HG03097 (cell line): Measurements from ENCODE around the gene HOXB8.
A peak's percentile ranks its signal among the peaks of the same experiment; 100 is the strongest.

Source experiments
- ATAC-seq: cut with Tn5 transposase; IDR thresholded peaks from one replicate; pipeline ENCODE4 v1.9.1; 2021; ENCODE audit not compliant: unreplicated experiment, low FRiP score

HOXB8 gene

DNA sequence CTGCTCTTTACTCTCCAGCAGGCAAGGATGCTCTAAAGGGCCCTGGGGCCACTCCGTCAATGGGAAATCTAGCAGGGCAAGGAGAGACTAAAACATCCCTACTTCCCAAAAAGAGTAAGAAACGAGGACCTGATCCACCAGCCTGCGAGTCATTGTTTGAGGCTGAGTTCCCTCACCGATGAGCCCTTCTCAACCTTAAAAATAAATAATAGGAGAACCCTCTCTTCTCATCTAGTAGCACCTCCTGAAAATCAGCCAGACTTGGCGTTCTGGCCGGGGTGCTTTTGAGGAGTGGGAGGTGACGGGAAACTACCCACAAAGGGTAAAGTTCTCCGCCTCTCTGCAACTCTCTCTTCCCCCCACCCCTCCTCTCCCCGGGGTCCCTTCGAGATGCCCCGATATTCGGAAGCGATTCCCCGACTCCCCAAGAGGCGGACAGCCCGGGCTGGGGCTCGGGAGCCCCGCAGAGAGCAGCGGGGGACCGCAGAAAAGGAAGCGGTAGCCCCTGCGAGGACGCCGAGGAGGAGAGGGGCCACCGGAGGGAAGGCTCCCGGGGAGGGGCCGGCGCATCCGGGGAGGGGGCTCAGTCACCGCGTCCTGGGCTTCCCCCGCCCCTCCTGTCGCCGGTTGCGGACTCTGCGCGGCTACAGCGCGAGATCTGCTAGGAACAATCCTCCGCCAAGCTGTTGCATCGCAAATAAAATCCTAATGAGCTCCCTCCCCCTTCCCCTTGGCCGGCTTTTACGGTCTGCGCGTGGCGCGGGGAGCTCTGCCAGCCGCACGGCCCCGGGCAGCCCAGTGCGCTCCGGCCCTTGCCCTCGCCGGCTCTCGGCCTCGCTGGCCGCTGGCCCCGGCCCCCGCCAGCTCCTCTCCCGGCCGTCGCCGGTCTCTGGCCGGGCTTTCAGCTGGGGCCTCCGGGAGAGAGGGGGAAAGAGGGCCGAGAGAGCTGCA, 9.7 kb upstream of the HOXB8 start:
- ATAC-seq: no peak

DNA sequence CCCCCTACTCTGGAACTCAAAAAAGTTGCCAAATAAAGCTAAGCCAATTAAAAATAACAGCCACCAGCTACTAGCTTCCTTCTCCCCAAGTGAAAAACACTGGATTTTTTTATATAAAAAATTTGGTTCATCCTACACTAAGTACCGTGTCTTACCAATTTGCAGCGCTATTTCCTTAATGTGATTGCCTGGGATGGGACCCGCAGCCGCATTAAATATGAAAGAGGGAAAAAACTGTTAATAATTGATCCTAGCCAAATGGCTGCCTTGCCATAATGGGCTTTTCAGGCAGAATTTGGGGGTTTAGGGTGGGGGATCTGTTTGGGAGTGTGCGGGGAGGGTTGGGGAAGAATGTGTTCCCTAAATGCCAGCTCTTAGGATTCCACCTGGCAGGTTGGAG, 9.0 kb upstream of the HOXB8 start:
- ATAC-seq: no peak

DNA sequence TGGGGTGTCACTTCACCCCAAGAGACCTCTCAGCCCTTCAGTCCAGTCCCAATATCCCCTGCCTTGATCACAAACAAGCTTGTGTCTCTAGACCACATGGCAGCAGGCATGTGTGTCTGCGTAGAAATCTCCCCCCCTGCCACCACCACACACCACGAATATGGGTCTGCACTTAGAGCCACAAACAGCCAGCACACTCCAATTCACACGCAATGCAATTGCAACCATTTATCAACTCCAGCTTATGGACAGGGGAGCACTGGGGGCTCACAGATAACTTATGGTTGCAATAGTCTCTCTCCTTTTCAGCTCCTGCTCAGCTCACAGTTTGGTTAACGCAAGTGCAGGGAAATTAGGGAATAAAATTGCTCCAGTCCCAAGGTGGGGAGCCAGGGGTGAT, 8.5 kb upstream of the HOXB8 start:
- no peak for ATAC-seq

DNA sequence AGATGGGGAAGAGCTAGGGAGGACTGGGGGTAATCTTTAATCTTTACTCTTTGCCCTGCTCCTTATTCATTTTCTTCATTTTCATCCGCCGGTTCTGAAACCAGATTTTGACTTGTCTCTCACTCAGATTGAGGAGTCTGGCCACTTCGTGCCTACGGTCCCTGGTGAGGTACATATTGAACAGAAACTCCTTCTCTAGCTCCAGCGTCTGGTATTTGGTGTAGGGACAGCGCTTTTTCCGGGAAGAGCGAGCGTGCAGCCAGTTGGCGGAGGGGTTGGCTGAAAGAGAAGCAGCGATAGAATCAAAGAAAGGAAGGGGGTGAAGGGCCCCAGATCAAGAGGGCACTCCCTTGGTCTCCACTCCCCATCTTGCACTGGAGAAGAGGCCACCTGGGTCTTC, 7.8 kb upstream of the HOXB8 start:
- no peak for ATAC-seq

DNA sequence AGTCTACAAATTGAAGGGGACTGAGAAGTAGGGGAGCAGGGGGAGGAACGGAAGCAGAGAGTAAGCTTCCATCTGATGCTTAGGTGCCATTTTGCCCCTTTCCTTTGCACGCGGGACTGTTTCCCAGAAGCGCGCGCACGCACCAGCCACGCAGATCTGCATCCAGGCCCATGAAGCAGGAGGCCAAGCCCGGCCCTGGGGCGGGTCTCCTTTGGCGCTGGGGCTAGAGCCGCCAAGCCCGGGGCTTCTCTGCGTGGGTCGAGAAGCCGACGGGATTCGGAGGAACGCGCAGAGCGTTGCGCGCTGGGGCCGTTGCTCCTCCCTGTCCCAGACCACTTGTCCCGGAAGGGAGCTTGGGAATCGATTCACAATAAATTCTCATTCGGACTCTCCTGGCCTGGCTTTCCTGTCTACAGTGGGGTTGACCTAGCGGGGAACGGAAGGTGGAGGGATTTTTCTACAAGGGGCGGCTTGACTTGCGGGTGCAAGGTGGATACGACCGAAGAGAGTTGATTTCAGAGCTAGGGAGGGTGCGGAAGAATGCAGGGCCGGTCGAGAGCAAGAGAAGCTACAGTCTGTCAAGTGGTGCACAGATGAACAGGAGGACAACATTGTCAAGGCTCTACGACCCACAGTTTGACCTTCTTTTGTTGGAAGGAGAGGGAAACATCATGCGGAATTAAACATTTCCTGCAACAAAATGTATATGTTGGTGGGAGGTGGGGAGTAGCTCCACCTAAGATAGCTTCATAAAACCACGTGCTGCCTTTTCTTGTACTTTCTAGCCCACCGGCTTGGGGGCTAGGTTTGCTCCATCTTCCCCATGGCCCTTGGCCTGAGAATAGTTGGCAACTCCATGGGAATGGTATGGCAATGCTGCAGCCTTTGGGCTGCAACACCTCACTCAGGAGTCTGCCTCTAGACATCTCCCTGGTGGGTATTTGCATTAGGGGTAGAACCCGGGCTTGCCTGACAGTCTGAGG, 6.6 kb upstream of the HOXB8 start:
- no peak for ATAC-seq

DNA sequence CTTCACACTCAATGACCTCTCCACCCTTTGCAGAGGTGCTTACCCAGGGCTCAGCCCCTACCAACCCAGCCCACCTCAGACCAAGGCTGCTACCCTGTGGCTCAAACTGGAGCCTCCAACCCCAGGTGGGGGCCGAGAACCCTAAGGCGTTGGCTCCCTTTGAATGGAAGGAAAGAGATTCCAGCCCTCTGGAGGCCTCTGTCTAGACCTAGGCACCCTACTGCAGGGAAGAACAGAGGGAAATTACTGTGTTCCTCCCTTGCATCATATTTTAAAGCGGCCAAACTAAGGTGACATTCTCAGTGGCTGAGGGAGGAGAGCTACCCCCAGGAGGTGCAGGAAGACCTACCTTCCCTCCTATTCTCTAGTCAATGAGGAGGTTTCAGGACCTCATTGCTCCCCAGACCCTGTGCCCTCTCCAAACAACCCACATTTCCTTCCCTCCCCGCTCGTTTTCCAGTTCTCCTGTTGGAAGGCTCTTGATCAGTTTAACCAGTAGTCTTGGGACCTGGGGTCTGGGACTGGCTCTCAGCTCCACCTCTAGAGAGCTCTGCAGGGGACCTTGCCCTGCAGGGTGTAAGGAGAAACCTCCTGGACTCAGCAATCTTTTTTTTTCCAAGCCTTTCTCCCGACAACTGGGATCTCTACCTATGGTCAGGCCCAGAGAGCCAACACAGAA, 5.5 kb upstream of the HOXB8 start:
- no peak for ATAC-seq

DNA sequence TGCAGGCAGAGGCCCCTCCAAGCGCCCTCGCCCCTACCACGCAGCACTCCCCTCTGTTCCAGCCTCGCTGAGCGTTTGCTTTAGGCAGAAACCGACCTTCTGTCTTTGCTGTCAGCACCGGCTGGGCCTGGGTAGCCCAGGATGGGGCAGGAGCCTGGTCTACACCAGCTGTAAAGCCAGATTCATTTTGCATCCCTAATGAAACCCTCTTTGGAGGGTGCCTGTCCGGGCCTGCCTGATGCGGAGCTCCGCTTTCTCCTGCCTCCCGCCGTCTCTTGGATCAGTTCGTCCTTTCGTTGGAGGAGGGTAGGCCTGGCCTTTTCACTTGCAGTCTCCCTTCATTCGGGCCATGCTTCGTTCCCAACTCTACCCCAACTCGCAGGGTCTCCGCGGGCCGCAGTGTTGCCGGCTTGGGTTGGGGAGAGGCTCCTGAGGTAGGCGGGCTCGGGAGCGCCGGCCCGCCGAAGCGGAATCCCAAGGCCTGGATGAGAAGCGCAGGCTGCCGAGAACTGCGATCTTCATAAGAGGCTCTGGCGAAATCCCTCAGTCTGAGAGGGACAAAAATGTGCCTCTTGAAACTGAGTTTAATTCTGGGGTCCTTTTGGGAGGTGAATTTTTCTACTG, 4.8 kb upstream of the HOXB8 start:
- no peak for ATAC-seq

DNA sequence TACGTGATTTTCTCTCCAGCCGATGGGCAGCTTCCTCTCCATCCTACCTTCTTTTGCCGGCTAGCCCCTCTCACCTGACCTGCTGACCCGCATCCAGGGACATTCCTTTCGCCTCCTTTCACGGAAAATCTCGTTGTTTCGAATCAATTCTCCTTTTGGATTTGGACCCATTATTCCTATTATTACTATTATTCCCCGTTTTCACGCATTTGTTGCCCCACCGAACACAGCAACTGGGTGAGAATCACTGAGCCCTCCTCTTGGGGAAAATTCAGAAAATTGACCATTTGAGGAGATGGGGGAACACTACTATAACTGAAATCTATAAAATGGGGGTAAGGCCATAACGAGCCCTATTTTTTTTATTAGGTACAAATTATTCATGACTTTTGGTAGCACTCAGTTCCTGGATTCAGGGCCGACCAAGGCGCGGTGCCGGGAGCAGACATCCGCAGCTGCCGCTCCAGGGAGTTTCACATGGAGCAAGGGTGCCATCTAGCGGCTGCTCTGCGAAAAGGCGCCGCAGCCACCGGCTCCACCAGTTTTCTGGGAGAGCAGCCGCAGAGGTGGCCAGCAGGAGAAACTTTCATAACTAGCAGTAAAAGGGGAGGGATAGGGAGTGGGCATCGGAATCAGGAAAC, 3.3 kb upstream of the HOXB8 start:
- peak; percentile 52 for ATAC-seq

DNA sequence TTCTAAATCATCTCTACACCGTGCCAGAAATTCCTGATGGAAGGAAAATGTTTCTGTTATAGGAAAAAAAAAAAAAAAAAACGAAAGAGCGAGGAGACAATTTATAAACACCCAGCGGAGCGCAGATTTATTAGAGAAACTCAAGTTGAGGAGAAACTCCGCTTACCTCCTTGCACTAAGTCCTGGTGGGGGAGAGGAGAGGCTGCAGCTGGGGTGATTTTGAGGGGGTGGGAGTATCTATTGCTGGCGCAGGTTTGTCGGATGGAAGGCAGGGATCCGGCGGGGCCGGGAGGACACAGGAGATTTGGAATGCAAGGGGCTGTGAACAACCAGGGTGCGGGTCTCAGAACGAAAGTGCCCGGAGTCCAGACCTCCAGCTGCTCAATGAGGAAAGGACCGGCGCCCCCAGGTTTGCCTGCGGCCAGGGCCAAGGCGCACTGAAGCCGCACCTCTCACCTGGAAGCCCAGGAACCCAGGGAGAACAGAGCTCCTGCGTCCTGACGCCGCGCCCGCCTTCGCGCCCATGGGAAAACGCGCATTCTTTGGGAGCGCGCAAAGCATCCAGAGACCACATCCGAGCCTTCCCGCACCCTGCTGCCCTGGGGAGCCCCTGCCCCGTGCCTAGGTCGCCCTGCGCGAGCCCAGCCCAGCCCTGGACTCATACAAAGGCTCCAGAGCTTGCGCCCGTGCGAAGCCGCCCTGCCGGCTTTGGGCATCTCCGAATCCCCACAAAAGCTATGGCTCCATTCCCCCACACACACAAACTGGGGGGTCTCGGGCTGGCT, 2.6 kb upstream of the HOXB8 start:
- no peak for ATAC-seq

DNA sequence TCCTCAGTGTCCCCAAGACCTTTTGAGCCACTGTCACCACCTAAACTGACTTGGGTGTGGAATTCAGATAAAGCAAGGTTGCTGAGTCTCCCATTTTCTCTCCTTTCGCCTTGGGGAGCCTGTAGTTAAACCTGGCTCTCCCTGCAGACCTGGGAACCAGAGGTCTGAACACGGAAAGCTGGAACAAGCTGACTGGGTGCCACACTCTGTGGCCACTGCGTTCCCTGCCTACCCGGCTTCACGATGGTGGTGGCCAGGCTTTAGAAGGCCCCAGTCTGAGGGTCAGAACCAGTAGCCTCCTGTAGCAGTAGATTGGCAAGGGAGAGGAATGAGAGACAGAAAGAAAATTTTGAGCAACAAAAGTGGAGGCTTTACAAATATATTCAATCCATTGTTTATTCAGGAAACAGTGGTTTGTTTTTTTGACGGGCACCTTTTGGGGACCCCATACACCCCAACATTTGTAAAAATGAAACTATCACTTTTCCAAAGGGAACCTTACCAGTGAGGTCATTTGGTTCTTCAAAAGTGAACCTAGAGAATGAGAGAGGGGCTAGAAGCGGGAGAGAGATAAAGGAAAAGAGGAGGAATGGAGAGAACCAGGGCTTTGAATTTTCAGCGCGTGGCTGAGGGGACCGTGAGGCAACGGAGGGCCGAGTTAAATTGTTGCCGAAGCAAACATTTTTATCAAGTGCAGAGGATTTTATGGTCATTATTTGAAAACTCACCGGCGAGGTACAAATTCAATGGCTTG, 1.8 kb upstream of the HOXB8 start:
- no peak for ATAC-seq

DNA sequence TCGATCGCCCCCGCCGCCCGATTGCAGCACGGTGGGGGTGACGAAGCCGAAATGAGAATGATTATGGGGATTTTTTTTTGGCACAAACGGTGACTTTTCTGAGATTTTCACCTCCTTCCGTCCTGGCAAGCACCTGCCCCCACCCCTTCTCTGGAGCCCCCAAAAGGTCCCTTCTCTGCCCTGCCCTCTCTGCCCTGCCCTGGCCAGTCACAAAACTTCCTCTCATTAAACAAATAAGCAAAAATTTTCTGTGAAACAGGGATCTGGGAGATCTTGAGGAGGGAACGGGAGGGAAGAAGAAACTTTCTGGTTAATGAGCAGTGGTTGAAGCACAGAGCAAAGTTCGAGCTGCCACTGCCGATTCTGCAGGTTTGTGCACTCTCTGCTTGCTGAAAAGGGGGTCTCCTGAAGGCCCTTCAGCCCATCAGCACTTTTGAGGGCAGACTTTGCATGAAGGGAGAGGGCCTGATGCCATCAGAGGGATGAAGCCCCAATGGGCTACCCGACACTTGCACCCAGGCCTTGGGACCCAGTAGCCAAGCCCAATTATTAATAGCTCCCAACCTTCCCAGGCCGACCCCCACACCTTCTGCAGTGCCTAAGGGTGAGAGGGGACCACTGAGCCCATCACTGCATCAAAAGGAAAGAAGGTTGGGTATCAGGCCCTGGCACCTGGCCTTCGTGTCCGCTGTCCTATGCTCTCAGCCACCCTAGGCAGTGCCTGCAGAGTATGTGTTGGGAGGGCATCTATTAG, 1.0 kb upstream of the HOXB8 start:
- no peak for ATAC-seq

DNA sequence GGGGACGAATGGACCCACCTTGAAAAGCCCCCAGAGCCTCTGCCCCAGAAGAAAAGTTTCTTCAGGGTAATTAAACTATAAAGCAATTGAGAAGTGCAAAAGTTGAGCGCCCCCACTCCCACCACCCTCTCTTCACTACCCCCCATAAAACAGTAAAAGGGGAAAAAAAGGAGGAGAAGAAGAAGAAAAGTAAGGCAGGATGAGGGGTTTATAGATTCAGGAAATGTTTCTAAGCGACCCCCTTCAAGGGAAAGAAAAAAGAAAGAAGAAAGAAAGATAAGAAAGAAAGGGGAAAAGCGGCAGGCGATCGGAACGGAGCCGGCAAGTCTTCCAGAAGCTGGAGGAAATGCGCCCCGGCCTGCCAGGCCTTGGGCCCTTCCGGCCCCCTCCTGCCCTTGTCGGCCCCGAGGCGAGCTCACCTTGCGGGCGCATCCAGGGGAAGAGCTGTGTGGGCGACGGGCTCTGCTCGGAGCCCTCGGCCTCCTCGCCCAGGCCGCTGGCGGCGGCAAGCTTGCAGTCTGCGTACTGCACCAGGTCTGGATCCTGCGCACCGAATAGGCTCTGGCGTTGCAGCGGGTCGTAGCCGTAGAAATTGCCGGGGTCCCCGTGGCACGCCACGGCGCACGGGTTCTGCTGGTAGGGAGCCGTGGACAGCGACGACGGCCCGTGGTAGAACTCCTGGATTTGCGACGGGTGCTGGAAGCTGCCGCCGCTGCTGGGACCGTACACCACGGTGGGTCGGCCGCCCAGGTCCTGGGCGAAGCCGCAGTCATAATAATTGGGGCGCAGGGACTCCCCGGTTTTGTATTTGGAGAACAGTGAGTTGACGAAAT, 1.0 kb downstream of the HOXB8 start:
- no peak for ATAC-seq

DNA sequence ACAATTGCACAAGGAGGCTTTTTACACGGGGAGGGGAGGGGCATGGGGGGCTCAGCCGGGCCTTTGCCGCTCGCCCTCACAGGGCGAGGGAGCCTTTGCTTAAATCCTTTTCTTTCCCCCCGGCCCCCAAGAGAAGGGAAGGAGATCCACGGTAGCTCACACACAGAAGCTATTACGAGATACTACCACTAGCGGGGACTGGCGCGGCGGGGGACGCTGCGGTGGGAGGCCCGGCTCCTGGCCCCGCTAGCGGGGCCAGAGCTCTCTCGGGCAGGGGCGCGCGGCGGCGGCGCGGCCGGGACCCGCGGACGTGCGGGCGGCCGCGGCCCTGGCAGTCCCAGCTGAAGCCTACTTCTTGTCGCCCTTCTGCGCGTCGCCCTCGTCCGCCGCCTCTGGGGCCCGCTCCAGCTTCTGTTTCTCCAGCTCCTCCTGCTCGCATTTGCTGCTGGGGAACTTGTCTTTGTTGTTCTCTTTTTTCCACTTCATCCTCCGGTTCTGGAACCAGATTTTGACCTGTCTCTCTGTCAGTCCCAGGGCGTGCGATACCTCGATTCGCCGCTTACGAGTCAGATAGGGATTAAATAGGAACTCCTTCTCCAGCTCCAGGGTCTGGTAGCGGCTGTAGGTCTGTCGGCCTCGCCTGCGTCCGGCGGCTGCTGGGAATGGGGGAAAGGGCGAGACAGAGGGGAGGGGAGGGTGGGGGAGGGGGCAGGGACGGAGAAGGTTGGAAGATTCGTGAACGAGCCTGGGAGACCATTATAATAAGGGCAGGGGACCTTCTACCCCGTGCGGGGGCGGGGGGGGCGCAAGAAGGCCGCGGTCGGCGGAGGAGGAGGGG, 2.0 kb downstream of the HOXB8 start:
- peak; percentile 41 for ATAC-seq

DNA sequence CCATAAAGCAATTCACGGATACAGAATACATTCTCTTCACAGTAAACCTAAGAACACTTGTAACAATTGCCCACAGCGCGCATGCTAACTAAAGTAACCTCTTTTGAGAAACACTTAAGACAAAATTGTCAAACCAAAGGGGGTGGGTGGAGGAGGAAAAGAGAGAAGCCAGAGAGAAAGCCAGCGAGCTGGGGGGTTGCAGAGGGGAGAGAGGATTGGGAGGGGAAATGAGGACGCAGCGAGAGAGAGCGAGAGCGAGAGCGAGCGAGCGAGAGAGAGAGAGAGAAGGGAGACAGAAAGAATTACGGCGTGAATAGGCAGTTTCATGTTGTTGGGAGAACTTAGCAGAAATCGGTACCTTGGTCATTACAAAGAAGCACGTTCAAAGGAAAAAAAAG, 2.6 kb downstream of the HOXB8 start:
- no peak for ATAC-seq

DNA sequence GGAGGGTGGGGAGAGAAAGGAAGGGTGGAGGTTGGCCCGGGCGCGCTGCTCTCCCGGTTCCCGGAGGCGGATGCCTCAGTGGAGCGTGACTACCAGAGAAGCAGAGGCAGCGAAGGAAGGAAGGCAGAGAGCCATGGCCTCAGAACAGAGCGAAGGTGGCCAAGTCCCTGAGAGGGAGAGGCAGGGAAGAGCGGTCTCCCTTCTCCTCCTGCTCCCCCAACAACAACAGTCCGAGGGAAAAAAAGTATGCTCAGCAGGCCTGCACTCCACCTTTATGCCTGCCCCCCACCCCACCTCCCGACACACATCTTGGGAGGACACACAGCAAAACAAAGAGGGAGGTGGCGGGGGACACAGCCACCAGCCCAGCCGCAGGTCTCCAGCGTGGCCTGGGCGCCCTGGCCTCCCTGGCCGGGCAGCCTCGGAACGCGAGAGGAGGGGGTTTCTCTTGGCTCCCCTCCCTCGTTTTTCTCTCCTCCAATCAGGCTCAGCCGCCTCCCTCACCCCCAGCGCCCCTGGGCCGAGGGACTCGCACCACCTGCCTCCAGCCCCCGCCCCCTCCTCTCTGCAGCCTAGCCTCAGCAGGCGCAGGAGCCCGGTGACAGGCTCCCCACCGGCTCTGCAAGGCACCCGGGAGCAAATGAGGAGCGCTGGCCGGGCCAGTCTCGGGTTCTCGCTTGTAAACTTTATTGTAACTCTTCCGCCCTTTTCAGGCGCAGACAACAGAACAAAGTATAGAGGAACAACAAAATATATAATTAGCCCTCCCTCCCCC, 3.2 kb downstream of the HOXB8 start:
- ATAC-seq: no peak
